Measurements from ENCODE around the gene RBBP8. TPM values are rescaled to one million over a fixed set of nuclear protein-coding genes. Genes with fewer than 3 reads are reported as not detected.

RBBP8 gene
- total RNA-seq, 5 donors from 2014 or later (not counting 1 experiment from before 2014, with no cell fraction given), result 2.9 to 5.8 (median 4.1) TPM

DNA sequence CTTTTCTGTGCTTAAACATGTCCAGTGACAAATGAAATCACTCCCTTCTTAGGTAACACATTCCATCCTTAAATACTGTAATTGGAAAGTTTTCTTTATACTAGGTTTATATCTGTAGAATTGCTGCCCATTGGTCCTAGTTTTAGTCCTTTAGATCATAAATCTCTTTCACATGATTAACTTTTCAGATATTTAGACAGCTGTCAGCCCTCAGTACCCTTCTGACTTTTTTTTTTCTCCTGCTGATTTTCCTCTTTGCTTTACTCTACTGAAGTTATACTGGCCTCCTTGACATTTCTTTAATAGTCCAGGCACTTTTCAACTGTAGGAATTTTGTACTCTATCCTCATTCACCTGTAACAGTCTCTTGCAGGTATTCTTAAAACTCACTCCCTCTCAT lies 28.9 kb downstream of the RBBP8 start:
- CTCF ChIA-PET, result interaction anchor here in 1 of 2 donors (1.2 kb wide), 1 partner anchor 21 kb away, joined by 3 read pairs; no protein-coding TSS in a partner anchor
- POLR2A ChIA-PET, result interaction anchor here in 1 of 2 donors (0.6 kb wide), 1 partner anchor 70 kb away, joined by 3 read pairs; no protein-coding TSS in a partner anchor
- Histone ChIP-seq H3K36me3 (ENCODE audit: control insufficient read depth in 2 of 2, extremely low read depth in 1 of 2, insufficient read depth in 1 of 2, low read length in 1 of 2) (no peaks in the 10 kb centered on the region), H3K4me3 (ENCODE audit: control insufficient read depth in 1 of 2, extremely low read depth in 1 of 2, low read length in 1 of 2) (no peak overlapping the region), H3K27me3 (replicated peaks in 1 of 2; ENCODE audit: control insufficient read depth in 2 of 2, extremely low read depth in 1 of 2, insufficient read depth in 2 of 2, low read length in 1 of 2) (no peaks in the 10 kb centered on the region), H3K27ac (ENCODE audit: low read length) (no peak overlapping the region), H3K4me1 (ENCODE audit: control insufficient read depth in 1 of 2, extremely low read depth in 1 of 2, insufficient read depth in 2 of 2, low read length in 2 of 2) (no peaks in the 10 kb centered on the region), H3K9me3 (no peaks in the 10 kb centered on the region)
- no peak overlapping the region for H3K4me3 Mint-ChIP-seq
- no peaks in the 10 kb centered on the region for H3K9me3 Mint-ChIP-seq
- no peak for DNase-seq
- no peaks in the 10 kb centered on the region for H3K27me3 Mint-ChIP-seq
- H3K27ac Mint-ChIP-seq, result no peak overlapping the region
- no peak for ATAC-seq (replicated peaks in 1 of 4)
- H3K36me3 Mint-ChIP-seq, result no peaks in the 10 kb centered on the region
- peaks cover 0 to 4% (median 4%) of the 10 kb centered on the region in 3 donors for H3K4me1 Mint-ChIP-seq

DNA sequence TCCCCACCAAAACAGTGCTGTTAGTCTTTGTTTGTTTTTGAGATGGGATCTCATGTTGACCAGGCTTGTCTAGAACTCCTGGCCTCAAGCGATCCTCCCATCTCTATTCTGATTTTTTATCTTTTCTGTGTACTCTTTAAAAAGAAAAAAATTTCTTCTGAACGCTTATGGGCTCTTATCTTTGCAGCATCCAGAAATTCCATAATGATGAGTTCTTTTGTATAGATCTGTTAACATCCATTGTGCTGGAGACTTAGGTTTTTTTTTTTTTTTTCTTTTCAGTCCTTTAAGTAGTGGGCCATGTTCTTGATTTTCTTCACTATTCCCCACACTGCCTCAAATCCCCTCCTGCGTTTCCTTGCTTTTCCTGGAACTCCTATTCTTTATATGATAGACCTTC lies 31.0 kb downstream of the RBBP8 start:
- Histone ChIP-seq H3K27ac (ENCODE audit: low read length) (no peak overlapping the region), H3K4me1 (ENCODE audit: control insufficient read depth in 1 of 2, extremely low read depth in 1 of 2, insufficient read depth in 2 of 2, low read length in 2 of 2) (no peaks in the 10 kb centered on the region), H3K36me3 (ENCODE audit: control insufficient read depth in 2 of 2, extremely low read depth in 1 of 2, insufficient read depth in 1 of 2, low read length in 1 of 2) (no peaks in the 10 kb centered on the region), H3K9me3 (no peaks in the 10 kb centered on the region), H3K4me3 (ENCODE audit: control insufficient read depth in 1 of 2, extremely low read depth in 1 of 2, low read length in 1 of 2) (no peak overlapping the region), H3K27me3 (replicated peaks in 1 of 2; ENCODE audit: control insufficient read depth in 2 of 2, extremely low read depth in 1 of 2, insufficient read depth in 2 of 2, low read length in 1 of 2) (no peaks in the 10 kb centered on the region)
- CTCF ChIA-PET, result no interaction called here
- POLR2A ChIA-PET, result interaction anchor here in 1 of 2 donors (0.5 kb wide), 1 partner anchor 529 kb away, joined by 3 read pairs; no protein-coding TSS in a partner anchor
- Mint-ChIP-seq H3K9me3 (no peaks in the 10 kb centered on the region), H3K36me3 (no peaks in the 10 kb centered on the region), H3K4me3 (no peak overlapping the region), H3K27me3 (no peaks in the 10 kb centered on the region), H3K27ac (no peak overlapping the region), H3K4me1 (no peaks in the 10 kb centered on the region)
- ATAC-seq (replicated peaks in 1 of 4), result no peak
- WGBS (ENCODE audit: insufficient coverage), result no CpG with 5 or more reads among the region's 3 CpGs
- no peak for DNase-seq

DNA sequence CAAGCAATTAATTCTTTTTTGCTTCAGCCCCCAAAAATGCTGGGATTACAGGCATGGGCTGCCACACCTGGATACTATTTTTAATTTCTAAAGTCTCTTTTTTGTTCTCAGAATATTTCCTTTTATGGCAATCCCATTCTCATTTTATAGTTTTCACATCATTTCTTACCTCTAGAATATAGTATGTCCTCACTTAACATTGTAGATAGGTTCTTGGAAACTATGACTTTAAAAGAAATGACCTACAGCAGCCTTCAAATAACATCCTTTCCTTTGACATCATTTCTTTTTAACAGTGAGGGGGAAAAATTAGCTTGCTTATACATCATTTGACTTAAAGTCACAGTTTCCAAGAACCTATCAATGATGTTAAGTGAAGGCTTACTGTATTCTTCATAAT lies 31.6 kb downstream of the RBBP8 start:
- Histone ChIP-seq H3K27ac (ENCODE audit: low read length) (no peak overlapping the region), H3K27me3 (replicated peaks in 1 of 2; ENCODE audit: control insufficient read depth in 2 of 2, extremely low read depth in 1 of 2, insufficient read depth in 2 of 2, low read length in 1 of 2) (no peaks in the 10 kb centered on the region), H3K4me1 (ENCODE audit: control insufficient read depth in 1 of 2, extremely low read depth in 1 of 2, insufficient read depth in 2 of 2, low read length in 2 of 2) (no peaks in the 10 kb centered on the region), H3K9me3 (no peaks in the 10 kb centered on the region), H3K36me3 (ENCODE audit: control insufficient read depth in 2 of 2, extremely low read depth in 1 of 2, insufficient read depth in 1 of 2, low read length in 1 of 2) (no peaks in the 10 kb centered on the region), H3K4me3 (ENCODE audit: control insufficient read depth in 1 of 2, extremely low read depth in 1 of 2, low read length in 1 of 2) (no peak overlapping the region)
- CTCF ChIA-PET, result no interaction called here
- DNase-seq, result no peak
- ATAC-seq (replicated peaks in 1 of 4), result no peak
- POLR2A ChIA-PET, result interaction anchor here in 1 of 2 donors (0.6 to 0.7 kb wide), 2 partner anchors 9 to 17 kb away, joined by 3 read pairs; no protein-coding TSS in a partner anchor
- Mint-ChIP-seq H3K4me1 (no peaks in the 10 kb centered on the region), H3K36me3 (no peaks in the 10 kb centered on the region), H3K9me3 (no peaks in the 10 kb centered on the region), H3K27me3 (no peaks in the 10 kb centered on the region), H3K27ac (no peak overlapping the region), H3K4me3 (no peak overlapping the region)

DNA sequence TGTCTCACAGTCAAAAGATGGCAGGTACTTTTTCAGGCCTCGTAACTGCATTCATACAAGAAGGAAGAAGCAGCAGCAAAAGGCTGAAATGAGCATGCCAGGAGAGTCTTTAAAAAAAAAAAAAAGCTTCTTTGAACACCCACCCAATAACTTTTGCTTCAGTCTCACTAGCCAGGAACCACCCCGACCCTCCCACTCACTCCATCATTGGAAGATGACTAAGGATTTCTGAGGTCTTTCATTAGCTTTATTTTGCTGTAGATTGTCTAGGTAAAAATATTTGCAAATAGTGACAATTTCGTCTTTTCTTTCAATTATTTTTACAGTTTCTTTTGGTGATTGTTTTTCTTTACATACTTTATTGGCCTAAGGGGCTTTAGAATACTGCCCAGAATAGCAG lies 37.9 kb downstream of the RBBP8 start:
- H3K27me3 Mint-ChIP-seq, result no peaks in the 10 kb centered on the region
- H3K36me3 Mint-ChIP-seq, result peaks cover 6% of the 10 kb centered on the region
- no peak for ATAC-seq (replicated peaks in 1 of 4)
- peaks cover 0 to 4% (median 0%) of the 10 kb centered on the region in 3 donors for H3K4me1 Mint-ChIP-seq
- no peak overlapping the region for H3K27ac Mint-ChIP-seq
- Histone ChIP-seq H3K27me3 (replicated peaks in 1 of 2; ENCODE audit: control insufficient read depth in 2 of 2, extremely low read depth in 1 of 2, insufficient read depth in 2 of 2, low read length in 1 of 2) (no peaks in the 10 kb centered on the region), H3K4me3 (ENCODE audit: control insufficient read depth in 1 of 2, extremely low read depth in 1 of 2, low read length in 1 of 2) (no peak overlapping the region), H3K27ac (ENCODE audit: low read length) (no peak overlapping the region), H3K4me1 (ENCODE audit: control insufficient read depth in 1 of 2, extremely low read depth in 1 of 2, insufficient read depth in 2 of 2, low read length in 2 of 2) (no peaks in the 10 kb centered on the region), H3K36me3 (ENCODE audit: control insufficient read depth in 2 of 2, extremely low read depth in 1 of 2, insufficient read depth in 1 of 2, low read length in 1 of 2) (no peaks in the 10 kb centered on the region), H3K9me3 (no peaks in the 10 kb centered on the region)
- H3K4me3 Mint-ChIP-seq, result no peak overlapping the region
- CTCF ChIA-PET, result interaction anchor here (0.6 to 0.7 kb wide), 4 partner anchors 39 to 801 kb away, joined by 3 to 9 read pairs (median 4); no protein-coding TSS in a partner anchor
- WGBS (ENCODE audit: insufficient coverage), result no CpG with 5 or more reads among the region's 3 CpGs
- POLR2A ChIA-PET, result interaction anchor here in 1 of 2 donors (0.7 kb wide), 1 partner anchor 52 kb away, joined by 3 read pairs; no protein-coding TSS in a partner anchor
- no peaks in the 10 kb centered on the region for H3K9me3 Mint-ChIP-seq
- no peak for DNase-seq

DNA sequence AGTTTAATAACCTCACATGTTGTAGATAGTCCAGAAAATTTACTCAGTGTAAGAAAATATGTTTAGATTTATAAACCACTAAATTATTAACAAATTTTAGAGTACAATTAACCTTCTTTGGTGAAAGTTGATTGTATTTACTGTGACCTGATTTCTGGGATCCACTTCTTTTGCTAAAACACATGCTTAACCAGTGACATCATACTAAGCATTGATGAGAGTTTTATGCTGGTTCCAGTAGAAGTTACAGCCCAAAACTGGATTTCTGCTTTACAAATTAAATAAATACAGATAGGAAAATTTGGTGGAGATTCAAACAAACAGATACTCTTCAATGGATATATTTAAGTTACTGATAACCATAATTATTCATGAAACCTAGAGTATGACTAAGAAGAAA lies 40.9 kb downstream of the RBBP8 start:
- Mint-ChIP-seq H3K27ac (no peak overlapping the region), H3K4me3 (no peak overlapping the region), H3K9me3 (no peaks in the 10 kb centered on the region), H3K36me3 (peaks cover 6% of the 10 kb centered on the region), H3K4me1 (peaks cover 0 to 15% (median 7%) of the 10 kb centered on the region in 3 donors), H3K27me3 (no peaks in the 10 kb centered on the region)
- CTCF ChIA-PET, result no interaction called here
- no peaks in the 10 kb centered on the region for H3K36me3 ChIP-seq (ENCODE audit: control insufficient read depth in 2 of 2, extremely low read depth in 1 of 2, insufficient read depth in 1 of 2, low read length in 1 of 2)
- no peak overlapping the region for H3K4me3 ChIP-seq (ENCODE audit: control insufficient read depth in 1 of 2, extremely low read depth in 1 of 2, low read length in 1 of 2)
- H3K27ac ChIP-seq (ENCODE audit: low read length), result no peak overlapping the region
- no peak for ATAC-seq (replicated peaks in 1 of 4)
- POLR2A ChIA-PET, result no interaction called here
- H3K4me1 ChIP-seq (ENCODE audit: control insufficient read depth in 1 of 2, extremely low read depth in 1 of 2, insufficient read depth in 2 of 2, low read length in 2 of 2), result no peaks in the 10 kb centered on the region
- DNase-seq, result no peak
- H3K27me3 ChIP-seq (replicated peaks in 1 of 2; ENCODE audit: control insufficient read depth in 2 of 2, extremely low read depth in 1 of 2, insufficient read depth in 2 of 2, low read length in 1 of 2), result no peaks in the 10 kb centered on the region
- no peaks in the 10 kb centered on the region for H3K9me3 ChIP-seq

DNA sequence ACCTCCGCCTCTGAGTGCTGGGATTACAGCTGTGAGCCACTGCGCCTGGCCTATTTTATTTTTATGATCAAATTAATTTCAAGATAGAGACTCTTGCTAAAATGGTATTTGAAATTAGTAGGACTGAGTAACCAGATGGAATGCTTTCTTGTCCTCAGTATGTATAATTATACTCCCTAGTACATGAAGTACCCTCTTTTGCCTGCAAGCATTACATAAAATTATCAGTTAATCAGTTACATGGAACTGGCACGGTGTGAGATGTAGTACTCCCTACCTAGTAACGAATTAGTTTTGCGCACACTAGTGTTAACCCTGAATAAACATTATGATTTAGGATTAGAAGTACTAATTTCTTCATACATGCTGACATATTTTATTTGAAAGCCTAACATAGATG lies 41.6 kb downstream of the RBBP8 start:
- ATAC-seq (replicated peaks in 1 of 4), result no peak
- no peaks in the 10 kb centered on the region for H3K27me3 Mint-ChIP-seq
- no peak for DNase-seq
- no peaks in the 10 kb centered on the region for H3K9me3 Mint-ChIP-seq
- Histone ChIP-seq H3K9me3 (no peaks in the 10 kb centered on the region), H3K27ac (ENCODE audit: low read length) (no peak overlapping the region), H3K4me1 (ENCODE audit: control insufficient read depth in 1 of 2, extremely low read depth in 1 of 2, insufficient read depth in 2 of 2, low read length in 2 of 2) (no peaks in the 10 kb centered on the region), H3K4me3 (ENCODE audit: control insufficient read depth in 1 of 2, extremely low read depth in 1 of 2, low read length in 1 of 2) (no peak overlapping the region), H3K27me3 (replicated peaks in 1 of 2; ENCODE audit: control insufficient read depth in 2 of 2, extremely low read depth in 1 of 2, insufficient read depth in 2 of 2, low read length in 1 of 2) (no peaks in the 10 kb centered on the region), H3K36me3 (ENCODE audit: control insufficient read depth in 2 of 2, extremely low read depth in 1 of 2, insufficient read depth in 1 of 2, low read length in 1 of 2) (no peaks in the 10 kb centered on the region)
- H3K27ac Mint-ChIP-seq, result no peak overlapping the region
- H3K4me1 Mint-ChIP-seq, result peaks cover 0 to 16% (median 7%) of the 10 kb centered on the region in 3 donors
- no CpG with 5 or more reads among the region's 5 CpGs for WGBS (ENCODE audit: insufficient coverage)
- ChIA-PET POLR2A (no interaction called here), CTCF (no interaction called here)
- peaks cover 6% of the 10 kb centered on the region for H3K36me3 Mint-ChIP-seq
- no peak overlapping the region for H3K4me3 Mint-ChIP-seq

DNA sequence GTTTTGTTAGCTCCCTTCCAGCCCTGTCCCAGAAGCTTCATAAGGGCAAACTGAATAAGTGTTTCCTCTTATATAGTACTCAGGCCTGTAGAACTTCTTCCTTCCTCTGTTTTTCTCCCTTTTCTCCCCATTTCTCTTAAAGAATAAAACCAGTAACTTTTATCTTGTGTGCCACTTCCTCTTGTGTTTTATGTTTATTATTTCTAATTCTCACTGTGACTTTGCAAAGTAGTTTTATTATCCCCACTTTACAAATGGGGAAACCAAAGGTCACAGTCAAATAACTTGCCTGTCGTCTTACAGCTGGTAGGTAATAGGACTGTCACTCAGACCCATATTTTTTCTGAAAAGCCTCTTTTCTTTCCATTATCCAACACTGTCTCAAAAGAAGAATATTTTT lies 42.4 kb downstream of the RBBP8 start:
- Histone ChIP-seq H3K9me3 (no peaks in the 10 kb centered on the region), H3K4me3 (ENCODE audit: control insufficient read depth in 1 of 2, extremely low read depth in 1 of 2, low read length in 1 of 2) (no peak overlapping the region), H3K4me1 (ENCODE audit: control insufficient read depth in 1 of 2, extremely low read depth in 1 of 2, insufficient read depth in 2 of 2, low read length in 2 of 2) (no peaks in the 10 kb centered on the region), H3K36me3 (ENCODE audit: control insufficient read depth in 2 of 2, extremely low read depth in 1 of 2, insufficient read depth in 1 of 2, low read length in 1 of 2) (no peaks in the 10 kb centered on the region), H3K27ac (ENCODE audit: low read length) (no peak overlapping the region), H3K27me3 (replicated peaks in 1 of 2; ENCODE audit: control insufficient read depth in 2 of 2, extremely low read depth in 1 of 2, insufficient read depth in 2 of 2, low read length in 1 of 2) (no peaks in the 10 kb centered on the region)
- H3K36me3 Mint-ChIP-seq, result peaks cover 6% of the 10 kb centered on the region
- H3K27me3 Mint-ChIP-seq, result no peaks in the 10 kb centered on the region
- WGBS (ENCODE audit: insufficient coverage), result no CpG with 5 or more reads among the region's 1 CpG
- H3K4me1 Mint-ChIP-seq, result peaks cover 0 to 16% (median 7%) of the 10 kb centered on the region in 3 donors
- no peak overlapping the region for H3K4me3 Mint-ChIP-seq
- no peaks in the 10 kb centered on the region for H3K9me3 Mint-ChIP-seq
- no peak overlapping the region for H3K27ac Mint-ChIP-seq
- CTCF ChIA-PET, result no interaction called here
- POLR2A ChIA-PET, result interaction anchor here in 1 of 2 donors (0.7 kb wide), 1 partner anchor 68 kb away, joined by 3 read pairs; no protein-coding TSS in a partner anchor
- ATAC-seq (replicated peaks in 1 of 4), result no peak
- DNase-seq, result no peak
